ENCODE results near the gene ITM2A. TPM values are rescaled to one million over a fixed set of nuclear protein-coding genes. Genes with fewer than 3 reads are reported as not detected.

The ITM2A gene
- total RNA-seq (2021) (835 and 839 TPM in 2 replicates), Bru-seq, nascent RNA (percentile 98 among the genes with signal in this experiment), BruChase-seq, experiment 1, labeled RNA remaining after a 2-hour chase (percentile 97 among the genes with signal in this experiment), BruChase-seq, experiment 2, labeled RNA remaining after a 6-hour chase (percentile 99 among the genes with signal in this experiment)
- long read RNA-seq, transcript ITM2A-202 (5 exons, 1,698 nt): minor isoform, 154 of 3,380 reads
- long read RNA-seq, transcript ITM2A-201 (6 exons, 1,641 nt): major isoform, 3,069 of 3,380 reads
- long read RNA-seq, partial matches to known transcripts: 34 of 3,380 reads
- long read RNA-seq, other reads (novel, unspliced or antisense): 120 of 3,380 reads

DNA sequence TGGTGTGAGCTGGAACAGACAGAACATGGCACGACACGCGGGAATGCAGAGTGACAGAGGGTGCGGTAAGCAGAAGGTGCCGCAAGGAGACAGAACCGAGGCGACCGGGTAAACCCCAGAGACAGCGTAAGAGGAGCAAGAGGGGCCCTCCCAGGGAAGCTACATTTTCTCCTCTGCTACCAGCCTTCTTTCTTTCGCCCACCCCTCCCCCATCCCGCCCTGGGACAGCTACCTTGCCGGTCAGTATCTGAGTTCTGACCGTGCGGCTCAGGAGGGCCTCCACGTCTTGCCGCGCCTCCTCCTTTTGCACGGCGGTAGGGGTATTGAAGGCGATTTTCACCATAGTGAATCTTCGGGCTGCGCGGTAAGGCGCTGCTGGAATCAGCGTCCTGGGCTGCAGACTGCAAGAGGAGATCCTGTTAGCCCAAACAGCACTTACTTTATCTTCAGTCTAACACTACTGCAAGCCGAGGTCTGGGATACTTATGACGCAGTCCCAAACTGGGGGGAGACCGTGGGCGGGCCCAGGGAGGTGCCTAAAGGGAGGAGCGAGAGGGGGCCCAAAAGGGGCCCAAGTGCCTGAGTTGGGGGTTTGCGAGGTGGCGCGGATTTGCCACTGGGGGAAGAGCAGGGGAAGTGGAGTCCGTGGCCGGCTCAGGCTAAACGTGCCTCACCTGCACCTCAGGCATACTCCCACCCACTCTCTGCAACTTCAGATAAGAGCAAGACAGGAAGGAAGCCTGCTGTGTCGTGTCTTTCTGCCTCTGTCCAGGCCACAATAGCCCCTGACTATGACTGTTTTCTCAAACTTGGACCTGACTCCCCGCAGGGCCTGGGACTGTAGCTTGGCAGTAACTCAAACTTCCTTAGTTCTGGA is at the start of gene ITM2A:
TSS of gene ITM2A (minus strand) at position 462 of the 877 bp plus-strand sequence. CDS start at position 343, 119 bp downstream.
- peak within 1 kb of the TSS; percentile 69 for H3K4me3 ChIP-seq (ENCODE audit: low read depth, low read length, poor library complexity, severe bottlenecking)
- no peaks in the 10 kb centered on the region for H3K4me1 ChIP-seq (ENCODE audit: insufficient read depth, low read length, poor library complexity, severe bottlenecking)
- ChIA-PET POLR2A (ENCODE audit: low non-redundant PET) (no interaction called here), CTCF (no interaction called here)
- TF ChIP-seq, protein P1, sequence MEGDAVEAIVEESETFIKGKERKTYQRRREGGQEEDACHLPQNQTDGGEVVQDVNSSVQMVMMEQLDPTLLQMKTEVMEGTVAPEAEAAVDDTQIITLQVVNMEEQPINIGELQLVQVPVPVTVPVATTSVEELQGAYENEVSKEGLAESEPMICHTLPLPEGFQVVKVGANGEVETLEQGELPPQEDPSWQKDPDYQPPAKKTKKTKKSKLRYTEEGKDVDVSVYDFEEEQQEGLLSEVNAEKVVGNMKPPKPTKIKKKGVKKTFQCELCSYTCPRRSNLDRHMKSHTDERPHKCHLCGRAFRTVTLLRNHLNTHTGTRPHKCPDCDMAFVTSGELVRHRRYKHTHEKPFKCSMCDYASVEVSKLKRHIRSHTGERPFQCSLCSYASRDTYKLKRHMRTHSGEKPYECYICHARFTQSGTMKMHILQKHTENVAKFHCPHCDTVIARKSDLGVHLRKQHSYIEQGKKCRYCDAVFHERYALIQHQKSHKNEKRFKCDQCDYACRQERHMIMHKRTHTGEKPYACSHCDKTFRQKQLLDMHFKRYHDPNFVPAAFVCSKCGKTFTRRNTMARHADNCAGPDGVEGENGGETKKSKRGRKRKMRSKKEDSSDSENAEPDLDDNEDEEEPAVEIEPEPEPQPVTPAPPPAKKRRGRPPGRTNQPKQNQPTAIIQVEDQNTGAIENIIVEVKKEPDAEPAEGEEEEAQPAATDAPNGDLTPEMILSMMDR (conservative IDR thresholded peaks at IDR 0.05; ENCODE audit: low read depth, low read length): no peak
- TF ChIP-seq EZH2 (IDR thresholded peaks at IDR 0.05; ENCODE audit: borderline replicate concordance, low read depth, low read length, poor library complexity, severe bottlenecking): no peak
- H3K9me3 ChIP-seq (ENCODE audit: low read depth, low read length, poor library complexity, severe bottlenecking): no peaks in the 10 kb centered on the region
- intact Hi-C loops (cut with micrococcal nuclease; ENCODE audit: unreplicated experiment): loop anchor here (10.0 kb wide), 1 partner anchor 272 kb away; no protein-coding TSS in a partner anchor
- peak within 1 kb of the TSS; percentile 79 for H3K27ac ChIP-seq (ENCODE audit: low read depth, low read length, poor library complexity, severe bottlenecking)
- BruUV-seq (replicated peaks): no TSS peak
- peak; percentile 79 for DNase-seq (ENCODE audit: low spot score)
- H3K27me3 ChIP-seq (replicated peaks; ENCODE audit: insufficient read depth, low read depth, low read length, poor library complexity): no peaks in the 10 kb centered on the region
- H3K36me3 ChIP-seq (ENCODE audit: insufficient read depth, low read length, poor library complexity, severe bottlenecking): peaks cover 18% of the 10 kb centered on the region

DNA sequence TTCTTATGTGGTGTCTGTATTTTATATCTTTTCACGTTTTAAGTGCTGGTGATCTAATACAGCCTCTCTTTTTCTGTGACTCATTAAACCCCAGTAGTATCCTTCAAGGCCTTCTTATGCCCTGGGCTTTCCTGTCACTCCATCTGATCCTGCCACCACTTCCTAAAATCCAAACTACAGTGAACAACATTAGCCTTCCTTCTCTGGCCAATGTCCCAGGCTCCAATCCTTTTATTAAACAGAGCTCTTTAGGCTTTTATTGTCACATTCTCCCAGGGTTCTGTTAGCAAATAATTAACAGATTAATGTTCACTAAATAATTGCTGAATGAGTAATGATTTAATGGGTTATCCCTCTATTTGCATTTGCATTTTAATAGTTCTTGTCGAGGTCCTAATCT is 47.9 kb upstream of the ITM2A start:
- H3K36me3 ChIP-seq (ENCODE audit: insufficient read depth, low read length, poor library complexity, severe bottlenecking): no peaks in the 10 kb centered on the region
- H3K4me1 ChIP-seq (ENCODE audit: insufficient read depth, low read length, poor library complexity, severe bottlenecking): peaks cover 40% of the 10 kb centered on the region
- H3K9me3 ChIP-seq (ENCODE audit: low read depth, low read length, poor library complexity, severe bottlenecking): no peaks in the 10 kb centered on the region
- no peaks in the 10 kb centered on the region for H3K27me3 ChIP-seq (replicated peaks; ENCODE audit: insufficient read depth, low read depth, low read length, poor library complexity)
- H3K4me3 ChIP-seq (ENCODE audit: low read depth, low read length, poor library complexity, severe bottlenecking): no peak overlapping the region
- ChIA-PET CTCF (no interaction called here), POLR2A (ENCODE audit: low non-redundant PET) (interaction anchor here (0.7 kb wide), 1 partner anchor 432 kb away, joined by 5 read pairs; no protein-coding TSS in a partner anchor)
- no TSS peak for BruUV-seq (replicated peaks)
- H3K27ac ChIP-seq (ENCODE audit: low read depth, low read length, poor library complexity, severe bottlenecking): peak overlapping the region; percentile 71
- intact Hi-C loops (cut with micrococcal nuclease; ENCODE audit: unreplicated experiment): no loop called here
- TF ChIP-seq, protein P1 (conservative IDR thresholded peaks at IDR 0.05; ENCODE audit: low read depth, low read length): no peak
- TF ChIP-seq EZH2 (IDR thresholded peaks at IDR 0.05; ENCODE audit: borderline replicate concordance, low read depth, low read length, poor library complexity, severe bottlenecking): no peak
- peak; percentile 22 for DNase-seq (ENCODE audit: low spot score)

DNA sequence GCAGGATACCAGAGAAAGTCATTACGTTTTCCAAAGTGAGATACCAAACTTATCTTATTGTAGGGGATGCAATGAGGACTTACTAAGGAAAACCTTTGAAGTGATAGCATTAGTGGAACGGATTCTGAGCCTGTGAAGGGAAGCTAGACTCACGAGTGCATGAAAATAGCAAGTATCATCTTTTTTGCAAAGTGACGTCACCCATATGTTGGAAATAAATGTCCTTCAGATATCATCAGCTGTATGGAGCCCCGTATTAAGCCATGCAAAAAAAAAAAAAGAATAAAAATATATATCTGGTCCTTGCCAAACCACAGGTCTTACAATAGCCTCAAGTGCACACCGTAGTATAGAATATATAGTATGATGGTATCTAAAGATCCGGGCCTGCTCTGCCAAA is 46.8 kb upstream of the ITM2A start:
- Histone ChIP-seq H3K4me1 (ENCODE audit: insufficient read depth, low read length, poor library complexity, severe bottlenecking) (peaks cover 40% of the 10 kb centered on the region), H3K36me3 (ENCODE audit: insufficient read depth, low read length, poor library complexity, severe bottlenecking) (no peaks in the 10 kb centered on the region), H3K27ac (ENCODE audit: low read depth, low read length, poor library complexity, severe bottlenecking) (peak overlapping the region; percentile 64), H3K27me3 (replicated peaks; ENCODE audit: insufficient read depth, low read depth, low read length, poor library complexity) (no peaks in the 10 kb centered on the region), H3K9me3 (ENCODE audit: low read depth, low read length, poor library complexity, severe bottlenecking) (no peaks in the 10 kb centered on the region), H3K4me3 (ENCODE audit: low read depth, low read length, poor library complexity, severe bottlenecking) (no peak overlapping the region)
- ChIA-PET CTCF (no interaction called here), POLR2A (ENCODE audit: low non-redundant PET) (no interaction called here)
- no peak for TF ChIP-seq EZH2 (IDR thresholded peaks at IDR 0.05; ENCODE audit: borderline replicate concordance, low read depth, low read length, poor library complexity, severe bottlenecking)
- TF ChIP-seq, protein P1 (conservative IDR thresholded peaks at IDR 0.05; ENCODE audit: low read depth, low read length): no peak
- DNase-seq (ENCODE audit: low spot score): peak; percentile 16
- intact Hi-C loops (cut with micrococcal nuclease; ENCODE audit: unreplicated experiment): loop anchor here (2.0 to 5.0 kb wide), 4 partner anchors 143 to 859 kb away; no protein-coding TSS in a partner anchor
- no TSS peak for BruUV-seq (replicated peaks)
